NCI-H1092 (cell line): ENCODE data around the gene DPF1.
A peak's percentile ranks its signal among the peaks of the same experiment; 100 is the strongest.

ENCODE experiments used
- DNase-seq: peaks from one replicate; lab custom pipeline; 2025; lab: John Stamatoyannopoulos, UW

The DPF1 gene

DNA sequence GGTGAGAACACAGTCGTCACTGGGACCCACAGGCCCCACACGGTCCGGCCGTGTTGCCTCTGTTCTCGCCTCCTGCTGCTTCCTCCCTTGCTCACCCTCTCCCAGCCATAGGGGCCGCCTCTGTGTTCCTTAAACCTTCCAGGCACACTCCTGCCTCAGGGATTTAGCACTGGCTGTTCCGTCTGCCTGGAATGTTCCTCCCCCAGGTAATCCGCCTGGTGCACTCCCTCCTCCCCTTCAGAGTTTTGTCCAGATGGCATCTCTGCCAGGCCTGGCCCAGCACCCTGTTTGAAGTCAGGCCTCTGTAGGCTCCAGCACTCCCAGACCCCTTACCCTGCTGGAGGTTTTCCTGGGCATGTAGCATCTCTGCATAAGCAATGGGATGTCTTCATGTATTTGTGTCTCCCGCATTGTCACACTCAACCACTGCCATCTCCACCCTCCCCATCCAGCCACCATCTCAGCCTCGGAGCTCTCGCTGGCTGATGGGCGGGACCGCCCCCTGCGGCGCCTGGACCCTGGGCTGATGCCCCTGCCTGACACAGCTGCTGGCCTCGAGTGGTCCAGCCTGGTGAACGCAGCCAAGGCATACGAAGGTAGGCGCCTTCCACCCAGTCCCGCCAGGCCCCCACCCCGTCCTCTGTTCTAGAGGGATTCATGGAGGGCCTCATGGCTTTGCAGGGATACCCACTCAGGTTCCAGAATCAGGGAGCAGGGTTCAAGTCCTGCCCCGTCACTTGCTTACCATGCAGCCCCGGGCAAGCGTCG lies 25.9 kb downstream of the DPF1 start:
- DNase-seq, result no peak

DNA sequence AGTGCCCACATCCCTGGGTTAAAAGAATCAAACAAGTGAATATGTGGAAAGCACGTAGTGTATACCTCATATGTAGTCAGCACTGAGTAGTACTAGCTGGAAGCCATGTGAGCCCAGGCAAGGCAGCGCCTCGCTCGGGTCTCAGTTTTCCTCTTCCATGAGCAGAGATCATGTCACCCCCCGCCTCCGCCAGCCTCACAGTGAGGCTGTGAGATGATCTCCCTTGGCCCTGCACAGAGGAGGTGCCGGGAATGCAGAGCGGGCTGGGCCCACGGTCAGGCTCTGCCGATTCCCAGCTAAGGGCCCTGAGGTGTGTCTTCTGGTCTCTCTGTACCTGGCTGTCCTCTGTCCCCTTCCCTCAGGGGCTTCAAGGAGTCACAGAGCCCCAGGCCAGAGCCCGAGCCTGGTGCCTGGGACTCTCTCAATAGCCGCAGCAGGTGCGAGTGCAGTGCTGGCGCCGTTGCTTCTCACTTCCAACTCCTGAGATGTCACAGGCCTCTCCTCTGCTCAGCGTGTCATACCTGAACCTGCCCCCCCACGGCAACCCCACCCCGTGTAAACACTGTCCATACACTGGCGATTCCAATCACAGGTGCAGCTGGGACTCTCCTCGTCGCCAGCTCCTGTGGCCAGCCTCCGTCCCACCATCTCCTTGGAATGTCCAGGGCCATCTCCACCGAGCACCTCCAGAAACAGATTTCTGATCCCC lies 26.9 kb downstream of the DPF1 start:
- DNase-seq, result no peak

DNA sequence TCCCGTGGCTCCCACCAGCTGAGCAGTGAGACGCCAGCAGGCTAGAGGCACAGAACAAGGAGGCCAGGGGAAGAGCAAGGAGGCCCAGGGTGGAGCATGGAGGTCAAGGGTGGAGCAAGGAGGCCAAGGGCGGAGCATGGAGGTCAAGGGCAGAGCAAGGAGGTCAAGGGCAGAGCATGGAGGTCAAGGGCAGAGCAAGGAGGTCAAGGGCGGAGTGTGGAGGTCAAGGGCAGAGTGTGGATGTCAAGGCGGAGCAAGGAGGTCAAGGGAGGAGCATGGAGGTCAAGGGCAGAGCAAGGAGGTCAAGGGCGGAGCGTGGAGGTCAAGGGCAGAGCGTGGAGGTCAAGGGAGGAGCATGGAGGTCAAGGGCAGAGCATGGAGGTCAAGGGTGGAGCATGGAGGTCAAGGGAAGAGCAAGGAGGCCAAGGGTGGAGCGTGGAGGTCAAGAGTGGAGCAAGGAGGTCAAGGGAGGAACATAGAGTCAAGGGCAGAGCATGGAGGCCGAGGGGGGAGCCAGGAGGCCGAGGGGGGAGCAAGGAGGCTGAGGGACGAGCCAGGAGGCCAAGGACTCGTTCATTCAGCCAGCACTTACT lies 27.7 kb downstream of the DPF1 start:
- no peak for DNase-seq

DNA sequence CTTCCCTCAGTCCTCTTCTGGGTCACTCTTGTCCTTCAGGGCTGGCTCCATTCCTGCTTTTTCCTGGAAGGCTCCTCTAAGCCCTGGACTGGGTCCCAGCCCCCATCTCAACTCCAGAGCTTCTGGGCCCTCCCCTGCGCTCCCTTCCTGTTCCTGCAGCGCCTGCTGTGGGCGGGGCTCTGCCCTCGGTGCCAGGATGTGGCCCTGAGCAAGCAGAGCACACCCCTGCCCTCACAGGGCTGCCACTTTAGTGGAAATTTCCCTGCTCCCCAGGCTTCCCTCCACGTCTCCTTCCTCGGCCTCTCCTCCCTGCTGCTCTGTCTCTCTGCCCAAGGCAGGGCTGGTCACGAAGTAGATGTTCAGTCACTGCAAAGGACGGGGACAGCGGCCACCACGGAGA lies 28.8 kb downstream of the DPF1 start:
- no peak for DNase-seq

DNA sequence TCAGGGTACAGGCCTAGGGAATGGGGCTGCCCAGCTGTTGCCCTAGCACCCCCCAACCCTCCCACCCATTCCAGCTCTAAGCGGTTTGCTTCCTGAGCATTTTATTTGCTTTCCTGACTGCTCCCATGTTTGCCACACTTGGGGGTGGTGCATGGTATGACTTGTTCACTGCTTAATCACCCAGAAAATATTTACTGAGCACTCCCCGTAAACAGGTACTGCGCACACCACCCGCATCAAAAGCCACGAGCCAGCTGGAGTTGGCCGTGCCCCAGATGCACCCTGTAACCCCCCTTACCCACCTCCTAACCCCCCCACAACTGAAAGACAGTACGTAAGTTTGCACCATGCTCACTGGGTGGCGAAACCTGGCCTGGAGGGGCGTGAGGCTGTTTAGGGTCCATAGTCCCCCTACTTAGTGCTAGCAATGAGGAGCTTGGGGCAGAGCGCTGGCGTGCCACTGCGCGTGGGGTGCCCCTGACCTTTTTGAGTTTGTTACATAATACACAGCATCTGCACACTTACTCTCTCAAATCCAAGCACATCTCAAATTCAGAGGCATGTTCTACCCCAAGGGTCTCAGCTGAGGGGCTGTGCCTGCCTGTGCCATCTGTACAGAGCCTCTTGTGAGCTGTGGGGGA lies 29.8 kb downstream of the DPF1 start:
- DNase-seq, result no peak

DNA sequence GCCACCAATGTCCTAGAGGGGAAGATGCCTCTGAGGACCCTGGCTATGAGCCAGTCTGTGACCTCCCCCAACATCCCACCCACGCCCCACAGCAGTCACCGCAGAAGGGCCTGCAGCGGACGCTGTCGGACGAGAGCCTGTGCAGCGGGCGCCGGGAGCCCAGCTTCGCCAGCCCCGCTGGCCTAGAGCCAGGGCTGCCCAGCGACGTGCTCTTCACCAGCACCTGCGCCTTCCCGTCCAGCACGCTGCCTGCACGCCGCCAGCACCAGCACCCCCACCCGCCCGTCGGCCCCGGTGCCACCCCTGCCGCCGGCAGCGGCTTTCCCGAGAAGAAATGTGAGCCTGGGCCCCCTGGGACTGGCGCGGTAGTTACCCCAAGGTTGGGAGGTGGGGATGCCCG lies 30.6 kb downstream of the DPF1 start:
- peak; percentile 61 for DNase-seq

DNA sequence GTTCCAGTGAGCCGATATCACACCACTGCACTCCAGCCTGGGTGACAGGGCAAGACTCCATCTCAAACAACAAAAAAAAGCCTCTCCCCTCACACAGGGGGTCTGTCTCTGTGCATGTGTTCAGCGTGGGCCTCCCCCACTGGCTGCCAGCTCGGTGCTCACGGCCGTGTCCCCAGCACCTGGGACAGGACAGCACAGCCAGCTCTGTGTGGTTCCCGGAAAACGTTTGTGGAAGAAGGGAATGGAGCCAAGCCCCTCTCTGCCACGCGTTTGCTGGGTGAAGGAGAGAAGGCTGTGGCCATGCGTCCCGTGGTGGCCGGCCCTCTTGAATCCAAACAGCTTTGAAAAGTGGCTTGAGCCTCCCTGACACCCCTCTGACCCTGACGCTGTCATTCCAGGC lies 32.3 kb downstream of the DPF1 start:
- DNase-seq, result no peak

DNA sequence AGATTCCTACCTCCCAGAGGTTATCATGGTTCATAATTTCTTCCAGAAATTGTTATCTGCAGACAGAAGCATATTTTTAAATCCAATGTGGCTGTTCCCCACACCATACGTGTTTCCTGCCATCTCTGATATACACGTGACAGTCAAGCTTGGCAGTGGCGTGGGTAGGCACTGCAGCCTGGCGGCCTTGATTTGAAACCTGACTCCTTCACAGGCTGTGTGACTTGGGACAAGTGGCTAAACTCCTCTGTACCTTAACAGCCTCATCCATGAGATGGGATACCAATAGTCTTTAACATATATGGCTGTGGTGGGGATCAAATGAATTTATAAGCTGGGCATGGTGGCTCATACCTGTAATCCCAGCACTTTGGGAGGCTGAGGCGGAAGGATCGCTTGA lies 33.2 kb downstream of the DPF1 start:
- no peak for DNase-seq

DNA sequence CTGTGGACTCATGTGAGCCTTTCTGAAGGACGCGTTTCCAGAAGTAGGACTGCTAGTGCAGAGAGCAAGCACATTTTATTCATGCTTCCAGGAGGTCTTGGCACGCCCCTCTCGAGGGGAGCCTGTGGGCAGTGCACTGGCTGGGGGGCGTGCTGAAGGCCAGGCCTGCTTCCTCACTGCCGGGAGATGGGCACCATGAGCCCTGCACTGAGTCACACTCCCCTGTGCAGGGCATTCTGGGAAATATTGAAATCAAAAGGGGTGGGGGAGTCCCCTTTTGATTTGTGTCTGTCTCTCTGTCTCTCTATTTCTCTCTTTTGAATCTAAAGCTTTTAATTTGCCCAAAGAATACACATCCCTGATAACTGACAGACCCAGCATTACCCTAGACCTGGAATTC lies 34.0 kb downstream of the DPF1 start:
- DNase-seq, result no peak

DNA sequence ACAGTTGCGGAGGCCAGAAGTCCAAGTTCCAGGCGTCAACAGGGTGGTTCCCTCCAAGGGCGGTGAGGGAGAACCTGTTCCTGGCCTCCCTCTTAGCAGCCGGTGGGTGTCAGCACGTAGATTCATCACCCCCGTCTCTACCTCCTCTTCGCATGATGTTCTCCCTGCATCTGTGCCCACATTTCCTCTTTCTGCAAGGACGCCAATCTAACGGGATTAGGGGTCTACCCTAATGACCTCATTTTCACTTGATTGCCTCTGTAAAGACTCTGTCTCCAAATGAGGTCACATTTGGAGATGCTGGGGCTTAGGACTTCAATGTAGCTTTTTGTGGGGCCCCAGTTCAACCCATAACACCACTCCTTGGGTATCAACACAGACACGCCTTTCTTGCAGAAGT lies 38.5 kb downstream of the DPF1 start:
- no peak for DNase-seq

DNA sequence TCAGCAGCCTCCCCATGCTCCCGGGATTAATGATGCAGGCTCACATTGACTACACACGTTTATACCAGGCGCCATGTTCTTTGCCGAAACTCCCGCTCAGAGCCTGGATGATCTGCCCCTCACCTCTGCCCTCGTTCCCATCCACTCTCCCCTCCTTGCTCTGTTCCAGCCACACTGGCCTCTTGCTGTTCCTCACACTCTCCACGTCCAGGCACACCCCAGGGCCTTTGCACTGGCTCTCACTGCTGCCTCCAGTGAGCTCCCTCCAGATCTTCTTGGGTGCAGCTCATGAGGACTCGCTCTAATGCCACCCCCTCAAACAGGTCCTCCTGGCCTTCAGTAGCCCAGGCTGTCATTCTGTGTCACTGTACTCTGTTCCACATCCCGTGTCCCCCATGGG lies 39.2 kb downstream of the DPF1 start:
- DNase-seq, result no peak

DNA sequence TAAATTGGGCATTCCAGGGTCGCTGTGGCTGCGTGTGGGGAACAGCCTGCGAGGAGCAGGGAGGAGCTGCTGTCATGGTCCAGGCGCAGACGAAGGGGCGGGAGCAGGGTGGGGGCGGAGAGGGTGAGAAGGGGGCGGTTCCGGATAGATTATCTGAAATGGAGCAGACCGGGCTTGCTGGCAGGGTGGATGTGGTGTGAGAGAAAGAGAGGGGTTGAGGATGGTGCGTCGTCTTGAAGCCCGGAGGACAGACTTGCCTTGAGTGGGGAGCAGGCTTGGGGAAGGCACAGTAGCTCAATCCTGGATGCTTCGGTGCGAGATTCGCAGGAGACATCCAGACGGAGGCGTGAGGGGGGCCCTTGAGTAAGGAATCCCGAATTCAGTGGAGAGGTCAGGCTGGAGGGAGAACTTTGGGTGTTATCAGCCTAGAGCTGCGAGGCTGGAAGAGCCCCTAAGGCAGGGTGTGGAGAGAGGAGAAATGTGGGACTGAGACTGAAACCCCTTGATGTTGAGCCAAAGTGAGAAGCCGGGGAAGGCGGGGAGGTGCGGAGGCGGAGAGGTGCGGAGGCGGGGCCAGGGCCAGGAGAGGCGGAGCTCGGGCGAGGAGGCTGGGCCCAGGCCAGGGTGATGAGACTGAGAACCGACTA lies 40.6 kb downstream of the DPF1 start:
- DNase-seq, result no peak

DNA sequence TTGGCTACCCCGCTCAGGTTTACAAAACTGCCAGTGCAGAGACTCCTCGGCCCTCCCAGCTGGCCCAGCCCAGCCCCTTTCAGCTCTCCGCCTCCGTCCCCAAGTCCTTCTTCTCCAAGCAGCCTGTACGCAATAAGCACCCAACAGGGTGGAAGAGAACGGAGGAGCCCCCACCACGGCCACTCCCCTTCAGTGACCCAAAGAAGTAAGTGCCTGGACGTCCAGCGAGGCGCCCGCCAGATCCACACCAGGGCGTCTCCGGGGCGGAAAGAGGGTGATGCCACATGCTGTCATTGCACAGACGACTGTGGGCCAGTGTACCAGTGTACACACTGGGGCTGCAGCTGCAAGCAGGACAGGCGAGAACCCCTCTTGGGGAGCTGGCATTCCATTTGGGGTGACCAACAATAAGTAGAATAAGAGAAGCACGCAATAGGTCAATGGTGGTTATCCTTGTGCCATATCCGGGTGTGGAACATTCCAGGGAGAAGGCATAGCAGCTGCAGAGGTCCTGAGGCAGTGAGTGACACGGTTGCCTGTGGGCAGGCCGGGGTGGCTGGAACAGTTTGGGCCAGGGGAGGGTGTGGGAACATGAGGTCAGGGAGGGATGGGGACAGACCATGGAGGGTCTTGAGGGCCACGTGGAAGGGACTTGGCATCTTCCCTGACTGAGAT lies 41.3 kb downstream of the DPF1 start:
- no peak for DNase-seq

DNA sequence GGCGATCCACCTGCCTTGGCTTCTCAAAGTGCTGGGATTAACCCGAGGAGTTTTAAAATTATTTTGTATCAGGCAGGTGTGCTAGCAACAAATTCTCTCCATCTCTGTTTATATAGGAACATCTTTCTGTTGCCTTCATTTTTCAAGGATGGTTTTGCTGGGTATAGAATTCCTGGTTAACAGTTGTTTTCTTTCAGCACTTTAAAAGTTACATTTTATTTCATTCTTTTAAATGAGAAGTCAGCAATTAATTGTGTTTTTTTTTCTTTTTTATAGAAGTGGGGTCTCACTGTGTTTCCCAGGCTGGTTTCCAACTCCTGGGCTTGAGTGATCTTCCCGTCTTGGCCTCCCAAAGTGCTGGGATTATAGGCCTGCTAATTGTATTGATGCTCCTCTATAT lies 44.0 kb downstream of the DPF1 start:
- no peak for DNase-seq

DNA sequence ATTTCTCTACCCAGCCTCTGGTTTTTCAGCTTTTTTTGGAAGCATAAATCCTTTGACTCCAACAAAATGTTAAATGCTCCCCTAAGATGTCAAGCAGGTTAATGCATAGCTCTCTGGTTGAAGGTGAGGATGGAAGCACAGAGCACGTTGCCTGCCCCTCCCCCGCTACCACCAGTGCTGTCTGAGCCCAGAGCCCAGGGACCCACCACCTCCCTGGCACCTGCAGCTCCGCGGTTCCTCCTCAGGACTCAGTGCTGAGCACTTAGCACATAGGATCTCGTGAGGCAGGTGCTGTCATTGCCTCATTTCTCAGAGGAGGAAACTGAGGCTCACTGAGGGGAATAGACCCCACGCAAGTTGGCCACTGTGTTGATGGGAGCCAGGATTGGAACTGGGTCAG lies 48.6 kb downstream of the DPF1 start:
- no peak for DNase-seq

DNA sequence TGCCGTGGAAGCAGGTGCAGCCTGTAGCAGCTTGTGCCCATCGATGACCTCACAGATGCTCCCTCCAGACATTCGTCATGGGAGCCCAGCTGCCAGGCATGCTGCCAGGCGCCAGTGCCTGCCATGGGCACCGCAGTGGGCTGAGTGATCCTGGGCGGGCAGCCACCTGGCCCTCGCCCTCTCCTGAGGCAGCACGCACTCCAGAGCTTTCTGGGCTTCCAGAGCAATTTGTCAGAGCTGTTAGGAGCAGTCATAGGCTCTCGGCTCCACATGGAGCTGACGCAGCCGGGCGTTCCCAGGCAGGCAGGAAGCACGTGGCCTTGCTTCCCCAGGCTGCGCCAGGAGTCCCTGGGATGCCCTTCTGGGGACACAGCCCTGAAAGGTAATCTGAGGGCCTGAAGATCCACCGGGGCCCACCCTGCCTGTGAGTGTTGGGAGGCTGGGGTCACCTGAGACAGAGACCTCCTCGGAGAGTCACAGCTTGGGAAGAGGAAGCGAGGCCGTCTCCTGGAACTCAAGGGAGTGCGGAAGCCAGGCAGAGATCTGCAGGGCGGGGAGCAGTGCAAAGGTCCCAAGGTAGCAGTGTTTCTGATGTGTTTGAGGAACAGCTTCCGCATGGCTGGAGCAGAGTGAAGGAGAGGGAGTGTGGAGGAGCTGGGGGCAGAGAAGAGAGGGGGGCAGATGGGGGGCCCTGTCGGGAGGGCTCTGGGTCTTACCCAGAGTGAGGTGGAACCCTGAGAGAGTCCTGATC lies 50.6 kb downstream of the DPF1 start:
- DNase-seq, result peak; percentile 87

DNA sequence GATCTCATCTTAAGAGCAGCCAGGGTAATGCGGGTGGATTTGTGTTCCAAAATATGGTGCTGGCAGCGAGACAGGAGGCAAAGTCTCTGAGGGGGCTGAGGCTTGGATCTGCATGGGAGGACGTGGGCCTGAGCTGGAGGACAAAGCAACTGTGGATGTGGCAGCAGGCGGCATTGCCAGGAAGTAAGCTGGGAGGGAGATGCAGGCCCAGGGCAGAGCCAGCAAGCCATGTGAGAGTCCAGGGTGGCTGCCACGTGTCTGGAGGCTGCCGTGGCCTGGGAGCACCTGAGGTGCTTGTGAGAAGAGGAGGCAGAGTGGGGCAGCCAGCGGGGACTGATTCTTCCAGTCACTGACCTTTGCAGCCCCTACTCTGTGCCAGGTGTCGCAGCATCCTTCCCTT lies 52.0 kb downstream of the DPF1 start:
- DNase-seq, result no peak

DNA sequence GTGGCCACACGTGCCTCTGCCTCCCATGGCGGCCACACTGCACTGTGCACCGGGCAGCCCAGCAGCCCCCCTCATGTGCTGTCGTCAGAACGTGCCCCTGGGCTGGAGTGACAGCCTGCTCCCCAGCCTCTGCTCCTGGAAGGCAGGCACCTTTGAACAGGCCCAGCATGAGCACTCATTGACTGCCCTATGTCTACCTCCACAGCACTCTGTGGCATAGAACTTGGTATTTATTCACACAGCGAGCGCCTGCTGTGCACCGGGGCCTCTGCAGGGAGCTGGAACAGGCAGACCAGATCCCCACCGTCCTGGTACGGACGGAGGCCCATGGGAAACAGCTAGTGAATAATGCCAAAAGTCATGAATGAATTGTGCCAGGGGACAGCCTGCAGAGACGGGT lies 53.7 kb downstream of the DPF1 start:
- no peak for DNase-seq

DNA sequence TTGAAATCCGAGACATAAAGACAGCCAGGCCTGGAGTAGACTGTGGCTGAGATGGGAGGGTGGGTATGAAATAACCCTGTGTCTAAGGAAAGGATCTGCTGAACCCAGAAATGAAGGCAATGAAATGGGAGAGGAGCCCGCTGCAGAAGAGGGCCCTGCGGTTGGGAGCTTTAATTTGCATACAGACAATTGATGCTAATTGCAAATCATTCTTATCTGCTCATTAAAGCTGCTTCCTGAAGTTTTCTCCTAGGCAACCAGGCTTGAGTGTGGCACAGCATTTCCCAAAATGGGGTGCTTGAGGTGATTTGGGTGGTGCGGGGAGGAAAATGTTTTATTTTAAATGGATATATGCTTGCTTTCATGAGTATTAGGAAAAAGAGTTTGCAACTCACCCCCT lies 55.4 kb downstream of the DPF1 start:
- no peak for DNase-seq

DNA sequence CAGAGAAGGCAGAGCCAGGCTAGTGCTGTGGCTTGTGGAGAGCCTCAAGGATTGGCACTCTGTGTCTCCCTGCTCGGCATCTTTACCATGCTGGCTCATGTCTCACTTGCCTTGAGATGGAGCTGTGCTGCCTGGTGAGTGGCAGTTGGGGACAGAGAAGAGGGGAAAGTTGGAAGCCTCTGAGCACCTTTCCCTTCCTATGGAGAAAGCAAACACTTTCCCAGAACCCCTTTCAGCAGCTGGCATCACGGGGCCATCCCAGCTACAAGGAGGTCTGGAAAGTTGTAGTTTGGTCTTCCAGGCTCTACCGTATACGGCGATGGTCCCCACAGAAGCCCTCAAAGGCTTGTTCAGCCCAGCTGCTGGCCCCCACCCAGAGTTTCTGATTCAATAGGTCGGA lies 58.7 kb downstream of the DPF1 start:
- DNase-seq, result no peak

DNA sequence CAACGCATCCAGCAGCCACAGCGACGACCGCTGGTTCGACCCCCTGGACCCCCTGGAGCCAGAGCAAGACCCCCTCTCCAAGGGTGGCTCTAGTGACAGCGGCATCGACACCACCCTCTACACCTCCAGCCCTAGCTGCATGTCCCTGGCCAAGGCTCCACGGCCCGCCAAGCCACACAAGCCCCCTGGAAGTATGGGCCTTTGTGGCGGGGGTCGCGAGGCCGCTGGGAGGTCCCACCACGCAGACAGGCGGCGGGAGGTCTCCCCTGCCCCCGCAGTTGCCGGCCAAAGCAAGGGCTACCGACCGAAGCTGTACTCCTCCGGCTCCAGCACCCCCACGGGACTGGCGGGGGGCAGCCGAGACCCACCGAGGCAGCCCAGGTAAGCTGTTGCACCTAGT lies 59.5 kb downstream of the DPF1 start:
- no peak for DNase-seq
